ENCODE results near the gene FUCA2.
"Not testable (repeated sequence)": the region's sequence is repeated elsewhere in the genome, so short reads cannot be mapped to it uniquely, and the experiment has no call there.

- TF ChIP-seq, protein P1, sequence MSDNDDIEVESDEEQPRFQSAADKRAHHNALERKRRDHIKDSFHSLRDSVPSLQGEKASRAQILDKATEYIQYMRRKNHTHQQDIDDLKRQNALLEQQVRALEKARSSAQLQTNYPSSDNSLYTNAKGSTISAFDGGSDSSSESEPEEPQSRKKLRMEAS (IDR thresholded peaks at IDR 0.05; ENCODE audit: low read depth) = not testable (repeated sequence)
- TF ChIP-seq, protein P2, sequence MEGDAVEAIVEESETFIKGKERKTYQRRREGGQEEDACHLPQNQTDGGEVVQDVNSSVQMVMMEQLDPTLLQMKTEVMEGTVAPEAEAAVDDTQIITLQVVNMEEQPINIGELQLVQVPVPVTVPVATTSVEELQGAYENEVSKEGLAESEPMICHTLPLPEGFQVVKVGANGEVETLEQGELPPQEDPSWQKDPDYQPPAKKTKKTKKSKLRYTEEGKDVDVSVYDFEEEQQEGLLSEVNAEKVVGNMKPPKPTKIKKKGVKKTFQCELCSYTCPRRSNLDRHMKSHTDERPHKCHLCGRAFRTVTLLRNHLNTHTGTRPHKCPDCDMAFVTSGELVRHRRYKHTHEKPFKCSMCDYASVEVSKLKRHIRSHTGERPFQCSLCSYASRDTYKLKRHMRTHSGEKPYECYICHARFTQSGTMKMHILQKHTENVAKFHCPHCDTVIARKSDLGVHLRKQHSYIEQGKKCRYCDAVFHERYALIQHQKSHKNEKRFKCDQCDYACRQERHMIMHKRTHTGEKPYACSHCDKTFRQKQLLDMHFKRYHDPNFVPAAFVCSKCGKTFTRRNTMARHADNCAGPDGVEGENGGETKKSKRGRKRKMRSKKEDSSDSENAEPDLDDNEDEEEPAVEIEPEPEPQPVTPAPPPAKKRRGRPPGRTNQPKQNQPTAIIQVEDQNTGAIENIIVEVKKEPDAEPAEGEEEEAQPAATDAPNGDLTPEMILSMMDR (IDR thresholded peaks at IDR 0.05) = not testable (repeated sequence)
- TF ChIP-seq EP300 (IDR thresholded peaks at IDR 0.05; ENCODE audit: borderline replicate concordance in 1 of 2, low read depth in 1 of 2, low read length in 1 of 2); CHD2 (IDR thresholded peaks at IDR 0.05; ENCODE audit: low read length, partially characterized antibody): not testable (repeated sequence)
Measured at GRCh38 chr6:143510326-143510725, 1.2 kb downstream of the FUCA2 start.

Data from SK-N-SH (cell line).